ENCODE data around the gene SPRR2D. TPM values are rescaled to one million over a fixed set of nuclear protein-coding genes. Genes with fewer than 3 reads are reported as not detected.

SPRR2D gene
- total RNA-seq, 4 donors from 2014 or later: not detected

DNA sequence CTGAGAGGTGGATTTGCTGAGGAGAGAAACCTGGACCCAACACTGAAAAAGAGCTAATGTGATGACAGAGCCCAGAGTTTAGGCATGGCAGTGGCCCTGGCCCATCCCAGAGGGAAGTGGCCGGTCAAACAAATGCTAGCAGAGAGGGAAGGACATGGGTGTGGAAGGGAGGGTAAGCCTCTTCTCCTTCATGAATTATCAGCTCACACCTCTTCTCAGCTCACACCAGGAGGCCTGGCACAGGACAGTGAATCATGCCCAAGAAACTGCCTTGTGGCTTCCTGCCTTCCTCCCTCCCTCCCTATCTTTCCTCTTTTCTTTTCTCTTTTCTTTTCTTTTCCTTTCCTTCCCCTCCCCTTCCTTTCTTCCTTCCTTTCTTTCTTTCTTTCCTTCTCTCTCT is 40.6 kb downstream of the SPRR2D start:
- no peaks in the 10 kb centered on the region for H3K36me3 ChIP-seq
- H3K9me3 ChIP-seq: no peaks in the 10 kb centered on the region
- H3K27ac ChIP-seq: no peak overlapping the region
- H3K4me3 ChIP-seq: no peak overlapping the region
- no peaks in the 10 kb centered on the region for H3K27me3 ChIP-seq
- TF ChIP-seq, protein P1, sequence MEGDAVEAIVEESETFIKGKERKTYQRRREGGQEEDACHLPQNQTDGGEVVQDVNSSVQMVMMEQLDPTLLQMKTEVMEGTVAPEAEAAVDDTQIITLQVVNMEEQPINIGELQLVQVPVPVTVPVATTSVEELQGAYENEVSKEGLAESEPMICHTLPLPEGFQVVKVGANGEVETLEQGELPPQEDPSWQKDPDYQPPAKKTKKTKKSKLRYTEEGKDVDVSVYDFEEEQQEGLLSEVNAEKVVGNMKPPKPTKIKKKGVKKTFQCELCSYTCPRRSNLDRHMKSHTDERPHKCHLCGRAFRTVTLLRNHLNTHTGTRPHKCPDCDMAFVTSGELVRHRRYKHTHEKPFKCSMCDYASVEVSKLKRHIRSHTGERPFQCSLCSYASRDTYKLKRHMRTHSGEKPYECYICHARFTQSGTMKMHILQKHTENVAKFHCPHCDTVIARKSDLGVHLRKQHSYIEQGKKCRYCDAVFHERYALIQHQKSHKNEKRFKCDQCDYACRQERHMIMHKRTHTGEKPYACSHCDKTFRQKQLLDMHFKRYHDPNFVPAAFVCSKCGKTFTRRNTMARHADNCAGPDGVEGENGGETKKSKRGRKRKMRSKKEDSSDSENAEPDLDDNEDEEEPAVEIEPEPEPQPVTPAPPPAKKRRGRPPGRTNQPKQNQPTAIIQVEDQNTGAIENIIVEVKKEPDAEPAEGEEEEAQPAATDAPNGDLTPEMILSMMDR (IDR thresholded peaks at IDR 0.05): no peak
- TF ChIP-seq POLR2A (IDR thresholded peaks at IDR 0.05): no peak
- no peak for DNase-seq
- no peaks in the 10 kb centered on the region for H3K4me1 ChIP-seq

DNA sequence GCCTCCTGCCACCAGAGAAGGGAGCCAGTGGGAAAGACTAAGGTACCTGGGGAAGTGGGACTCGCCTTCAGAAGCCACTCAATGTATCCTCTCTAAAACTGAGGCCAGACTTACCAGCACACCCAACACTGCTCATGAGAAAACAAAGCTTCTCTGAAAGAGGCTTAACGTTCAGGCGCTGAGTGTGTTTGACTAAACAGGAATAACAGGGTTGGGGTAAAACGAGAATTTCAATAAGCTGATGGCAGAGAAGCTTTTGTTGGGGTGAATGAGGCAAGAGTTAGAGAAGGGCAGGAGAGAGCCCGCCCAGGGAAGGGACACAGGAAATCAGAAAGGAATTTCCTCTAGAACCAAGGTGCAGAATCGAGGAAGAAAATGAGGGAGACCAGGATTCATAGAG is 41.1 kb downstream of the SPRR2D start:
- DNase-seq: no peak
- H3K27ac ChIP-seq: no peak overlapping the region
- no peak overlapping the region for H3K4me3 ChIP-seq
- H3K9me3 ChIP-seq: no peaks in the 10 kb centered on the region
- no peaks in the 10 kb centered on the region for H3K36me3 ChIP-seq
- H3K4me1 ChIP-seq: no peaks in the 10 kb centered on the region
- TF ChIP-seq, protein P1 (IDR thresholded peaks at IDR 0.05): no peak
- TF ChIP-seq POLR2A (IDR thresholded peaks at IDR 0.05): no peak
- no peaks in the 10 kb centered on the region for H3K27me3 ChIP-seq

DNA sequence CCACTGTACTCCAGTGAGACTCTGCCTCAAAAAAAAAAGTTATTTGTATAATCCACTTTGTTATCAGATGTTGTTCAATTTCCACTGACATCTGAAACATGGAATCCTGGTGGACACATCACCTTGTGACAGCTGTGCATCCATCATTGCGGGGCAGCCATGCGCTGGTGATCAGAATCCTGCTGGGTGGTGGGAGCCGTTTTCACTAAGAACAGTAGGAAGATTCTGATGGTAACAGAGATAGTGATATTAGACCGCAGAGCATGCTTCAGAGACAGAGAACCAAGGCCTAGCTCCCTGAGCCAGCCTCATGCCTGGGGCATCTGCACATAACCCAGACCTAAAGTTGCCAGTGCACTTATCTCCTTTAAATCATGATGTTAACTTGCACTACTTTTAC is 42.4 kb downstream of the SPRR2D start:
- TF ChIP-seq, protein P1 (IDR thresholded peaks at IDR 0.05): no peak
- TF ChIP-seq POLR2A (IDR thresholded peaks at IDR 0.05): no peak
- Histone ChIP-seq H3K36me3 (no peaks in the 10 kb centered on the region), H3K4me3 (no peak overlapping the region), H3K4me1 (no peaks in the 10 kb centered on the region), H3K27ac (no peak overlapping the region), H3K9me3 (no peaks in the 10 kb centered on the region), H3K27me3 (no peaks in the 10 kb centered on the region)
- DNase-seq: no peak

DNA sequence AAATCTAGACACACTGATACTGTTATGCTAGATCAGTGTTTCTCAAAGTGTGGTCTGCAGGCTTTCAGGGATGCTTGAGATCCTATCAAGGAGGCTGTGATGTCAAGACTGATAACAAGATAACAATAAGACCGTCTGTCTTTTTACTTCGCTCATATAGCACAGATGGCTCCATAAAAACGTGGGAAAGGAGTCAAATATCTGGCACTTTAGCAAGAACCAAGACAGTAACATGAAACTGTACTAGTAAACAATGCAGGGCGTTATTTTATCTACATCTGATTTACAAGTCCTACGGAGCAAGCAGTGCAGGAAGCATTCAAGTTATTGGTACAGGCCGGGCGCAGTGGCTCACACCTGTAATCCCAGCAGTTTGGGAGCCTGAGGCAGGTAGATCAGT is 43.0 kb downstream of the SPRR2D start:
- Histone ChIP-seq H3K27me3 (no peaks in the 10 kb centered on the region), H3K27ac (no peak overlapping the region), H3K4me1 (no peaks in the 10 kb centered on the region), H3K4me3 (no peak overlapping the region), H3K36me3 (no peaks in the 10 kb centered on the region), H3K9me3 (no peaks in the 10 kb centered on the region)
- no peak for DNase-seq
- TF ChIP-seq, protein P1 (IDR thresholded peaks at IDR 0.05): no peak
- TF ChIP-seq POLR2A (IDR thresholded peaks at IDR 0.05): no peak

DNA sequence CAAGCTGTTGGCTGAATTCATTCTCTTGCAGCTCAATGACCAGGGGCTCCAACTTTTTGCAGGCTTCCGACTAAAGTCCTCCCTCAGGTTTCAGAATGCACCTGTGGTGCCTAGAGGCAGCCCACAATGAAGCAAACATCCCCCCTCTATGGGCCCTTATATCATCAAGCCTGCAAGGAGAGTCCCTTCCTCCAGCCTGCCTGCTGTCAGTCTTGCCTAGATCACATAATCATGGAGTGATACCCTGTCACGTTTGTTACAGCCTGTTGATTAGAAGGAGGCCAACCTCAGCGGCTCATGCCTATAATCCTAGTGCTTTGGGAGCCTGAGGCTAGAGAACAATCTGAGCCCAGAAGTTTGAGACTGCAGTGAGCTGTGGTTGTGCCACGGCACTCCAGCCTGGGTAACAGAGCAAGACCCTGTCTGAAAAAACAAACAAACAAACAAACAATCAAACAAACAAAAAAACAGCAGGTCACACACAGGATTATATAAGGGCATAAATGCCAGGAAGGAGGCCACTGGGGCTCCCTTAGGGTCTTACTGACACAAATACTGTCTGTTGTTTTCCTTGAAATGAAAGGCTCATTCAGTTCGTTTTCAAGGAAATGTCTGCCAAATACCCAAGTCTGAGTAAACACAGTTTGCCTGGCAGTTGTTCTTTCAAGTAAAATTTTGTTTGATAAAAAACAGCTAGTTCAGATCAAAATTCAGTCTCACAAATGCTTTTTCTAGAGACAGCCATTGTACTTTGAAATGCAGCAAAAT is 44.1 kb downstream of the SPRR2D start:
- no peaks in the 10 kb centered on the region for H3K27me3 ChIP-seq
- no peak for DNase-seq
- H3K27ac ChIP-seq: no peak overlapping the region
- no peaks in the 10 kb centered on the region for H3K36me3 ChIP-seq
- no peaks in the 10 kb centered on the region for H3K9me3 ChIP-seq
- no peaks in the 10 kb centered on the region for H3K4me1 ChIP-seq
- H3K4me3 ChIP-seq: no peak overlapping the region
- TF ChIP-seq, protein P1 (IDR thresholded peaks at IDR 0.05): no peak
- TF ChIP-seq POLR2A (IDR thresholded peaks at IDR 0.05): no peak

Data from Peyer's patch (tissue), 4 donors.